EH (cell line): Measurements from ENCODE around the gene KCNMA1.

Experiments used
- DNase-seq: peaks from one replicate; pipeline ENCODE4 v3.0.0-alpha.2; 2015; ENCODE audit warnings: low read depth

KCNMA1 gene

DNA sequence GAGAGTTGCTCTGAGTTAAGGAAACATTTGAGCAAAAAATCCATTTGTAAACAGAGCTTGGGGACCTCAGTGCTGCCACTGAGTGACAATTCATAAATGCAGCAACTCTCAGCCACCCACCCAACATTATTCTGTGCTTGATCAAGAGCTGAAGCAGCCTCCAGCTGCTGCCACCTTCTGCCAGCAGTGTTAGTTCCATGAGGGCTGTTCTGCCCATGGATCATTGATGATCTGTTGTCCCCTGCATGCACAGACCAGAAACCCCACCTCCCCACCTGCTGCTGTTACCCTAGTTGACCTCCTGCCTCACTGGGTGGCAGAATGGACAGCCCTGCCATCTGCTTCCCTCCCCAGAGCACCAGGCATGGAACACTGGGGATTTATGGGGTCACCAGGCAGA lies 305.4 kb downstream of the KCNMA1 start:
- no peak for DNase-seq

DNA sequence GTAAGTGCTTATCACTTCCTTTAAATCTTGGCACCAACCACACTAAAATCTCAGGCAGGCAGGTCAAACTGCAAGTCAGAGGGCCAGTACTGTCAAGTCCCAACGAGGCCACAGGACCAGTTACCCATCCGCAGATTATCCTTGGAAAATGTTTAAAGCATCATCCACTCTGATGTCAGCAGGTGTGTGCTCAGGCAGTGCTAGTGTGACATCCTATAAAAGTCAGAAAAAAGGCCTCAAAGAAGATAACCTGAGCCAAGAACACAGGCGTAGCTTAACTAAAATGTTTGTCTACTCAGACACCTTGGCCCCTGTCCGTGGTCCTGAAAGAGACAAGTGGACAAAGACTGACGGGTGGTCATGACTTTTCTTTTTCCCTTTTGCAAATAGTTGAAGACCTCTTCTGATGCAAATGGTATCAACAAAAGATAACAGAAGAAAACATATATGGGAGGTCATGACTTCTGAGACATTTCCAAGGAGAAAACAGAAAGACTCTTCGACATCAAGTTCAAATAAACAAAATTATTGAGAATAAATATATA lies 309.3 kb downstream of the KCNMA1 start:
- DNase-seq, result peak; percentile 52

DNA sequence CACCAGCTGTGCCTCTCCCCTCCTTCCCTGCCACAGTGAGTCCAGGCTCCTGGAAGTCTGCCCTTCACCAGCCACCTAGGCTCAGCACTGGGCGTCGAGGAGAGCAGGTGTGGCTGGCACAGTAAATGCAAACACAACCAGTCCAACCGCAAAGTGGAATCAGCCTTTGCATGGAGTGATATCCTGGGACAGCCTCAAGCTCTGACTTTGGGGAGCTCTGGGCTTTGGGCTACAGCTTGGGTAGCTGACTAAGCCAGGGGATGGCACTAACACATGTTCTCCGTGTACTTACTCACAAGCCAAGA lies 312.4 kb downstream of the KCNMA1 start:
- no peak for DNase-seq

DNA sequence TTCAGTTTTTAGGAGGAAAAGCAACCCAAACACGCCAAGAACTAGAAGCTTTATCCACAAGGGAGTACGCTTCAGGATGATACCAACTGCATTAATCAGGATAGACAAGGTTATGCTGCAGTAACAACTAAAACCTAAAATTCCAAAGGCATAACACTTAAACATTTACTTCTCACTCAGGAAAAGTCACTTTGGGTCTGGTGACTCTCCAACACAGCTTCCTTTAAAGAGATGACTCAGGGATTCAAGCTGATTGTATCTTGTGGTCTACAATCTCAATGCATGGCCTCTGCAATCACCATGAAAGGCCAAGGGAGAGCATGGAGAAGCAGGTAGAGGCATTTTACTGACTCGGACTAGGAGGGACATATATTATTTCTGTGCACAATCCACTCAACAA lies 315.8 kb downstream of the KCNMA1 start:
- DNase-seq, result peak; percentile 69

DNA sequence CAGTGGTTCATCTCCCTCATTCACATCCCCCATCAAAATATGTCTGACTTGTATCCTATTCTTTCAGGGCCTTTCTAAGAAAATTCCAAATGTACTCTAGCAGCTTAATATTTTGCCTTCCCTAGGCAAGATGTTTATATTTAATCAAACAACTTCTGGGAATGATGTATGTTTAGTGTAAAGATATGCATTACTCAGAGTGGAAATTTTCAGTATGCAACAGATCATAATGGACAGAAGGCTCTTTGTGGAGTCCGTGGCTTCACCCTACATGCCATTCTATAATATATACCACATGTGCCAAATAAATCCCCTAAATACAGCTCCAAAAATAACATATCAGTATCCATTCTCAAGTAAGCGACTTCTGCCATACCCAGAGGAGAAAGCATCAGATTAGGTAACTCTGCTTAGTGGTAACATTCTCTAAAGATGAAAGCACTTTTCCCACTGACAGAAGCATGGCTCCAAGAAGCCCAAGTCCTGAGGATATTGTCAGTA lies 316.6 kb downstream of the KCNMA1 start:
- DNase-seq, result peak; percentile 97

DNA sequence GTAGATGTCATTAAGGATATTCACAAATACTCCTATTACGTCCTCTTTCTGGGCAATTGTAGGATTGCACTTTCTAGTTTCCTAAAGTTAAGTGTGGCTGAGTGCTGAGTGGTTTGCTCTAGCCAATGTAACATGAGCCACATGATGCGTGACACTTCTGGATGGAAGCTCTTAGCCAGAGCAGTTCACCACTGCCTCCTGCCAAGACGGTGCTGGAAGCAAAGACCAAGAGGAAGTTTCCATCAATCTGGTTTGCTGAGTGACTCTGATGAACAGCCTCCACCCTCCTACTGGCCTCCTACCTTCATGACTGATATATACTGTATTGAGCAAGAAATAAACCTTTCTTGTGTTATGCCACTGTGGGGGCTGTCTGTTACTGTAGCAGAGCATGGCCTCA lies 318.1 kb downstream of the KCNMA1 start:
- peak; percentile 43 for DNase-seq

DNA sequence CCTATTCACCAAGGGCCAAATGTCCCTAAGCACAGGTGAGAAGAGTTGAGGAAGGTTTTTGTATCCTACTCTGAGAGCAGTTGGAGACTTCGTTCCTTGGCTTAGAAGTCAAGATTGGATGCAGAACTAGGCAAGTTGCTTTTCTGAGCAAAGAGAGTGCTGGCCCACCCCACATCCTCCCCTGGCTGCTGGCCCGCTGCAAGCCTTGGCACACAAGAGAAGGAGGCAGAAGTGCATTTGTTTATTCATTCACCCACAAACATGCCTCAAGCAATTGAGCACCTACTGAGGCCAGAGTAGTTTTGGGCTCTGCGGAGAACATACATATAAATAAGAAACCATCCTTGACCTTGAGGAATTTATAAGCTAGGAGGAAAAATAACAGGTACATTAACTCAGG lies 318.9 kb downstream of the KCNMA1 start:
- DNase-seq, result no peak

DNA sequence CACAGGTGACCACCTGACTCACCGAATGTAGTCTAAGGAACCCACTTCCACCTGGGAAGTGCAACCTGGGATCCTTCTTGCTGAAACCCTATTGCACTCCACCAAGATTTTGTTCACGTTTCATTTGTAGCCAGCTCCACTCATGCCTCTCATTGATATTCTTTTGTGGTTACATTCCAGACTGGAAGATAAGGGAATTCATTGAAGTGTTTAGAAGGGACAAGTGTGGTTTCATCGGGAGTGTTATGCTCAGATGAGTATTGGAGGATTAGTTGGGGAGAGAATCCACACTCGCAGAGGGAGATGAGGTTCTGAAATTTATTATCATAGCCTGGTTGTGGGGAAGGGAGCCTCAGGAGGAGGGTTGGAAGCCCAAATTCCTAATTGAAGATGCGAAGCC lies 320.4 kb downstream of the KCNMA1 start:
- no peak for DNase-seq

DNA sequence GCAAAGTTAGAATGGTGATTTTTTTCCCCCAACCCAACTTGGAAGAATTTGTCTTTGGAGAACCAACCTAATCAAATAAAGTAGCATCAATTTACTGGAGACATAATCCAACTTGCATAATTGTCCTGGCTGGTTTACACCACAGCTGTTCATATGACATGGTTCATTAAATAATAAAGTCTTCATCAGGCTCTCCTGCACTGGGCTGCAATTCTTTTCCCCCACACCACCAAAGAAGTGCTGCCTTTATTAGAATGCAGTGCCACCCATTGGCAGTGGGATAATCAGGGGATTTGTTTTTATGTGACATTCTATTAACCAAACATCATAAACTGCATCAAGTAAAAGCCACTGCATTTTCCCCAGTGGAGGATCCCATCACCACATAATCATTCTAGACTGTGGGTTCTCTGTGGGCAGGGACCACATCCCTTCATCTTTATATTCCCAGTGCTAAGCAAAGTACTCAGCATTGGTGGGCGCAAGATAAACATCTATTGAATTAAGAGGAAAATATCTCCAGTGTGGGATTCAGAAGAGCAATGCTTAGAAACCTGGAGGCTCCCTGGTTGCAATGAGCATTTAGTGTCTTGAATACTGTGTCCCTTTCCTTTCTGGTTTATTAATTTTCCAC lies 322.0 kb downstream of the KCNMA1 start:
- DNase-seq, result no peak

DNA sequence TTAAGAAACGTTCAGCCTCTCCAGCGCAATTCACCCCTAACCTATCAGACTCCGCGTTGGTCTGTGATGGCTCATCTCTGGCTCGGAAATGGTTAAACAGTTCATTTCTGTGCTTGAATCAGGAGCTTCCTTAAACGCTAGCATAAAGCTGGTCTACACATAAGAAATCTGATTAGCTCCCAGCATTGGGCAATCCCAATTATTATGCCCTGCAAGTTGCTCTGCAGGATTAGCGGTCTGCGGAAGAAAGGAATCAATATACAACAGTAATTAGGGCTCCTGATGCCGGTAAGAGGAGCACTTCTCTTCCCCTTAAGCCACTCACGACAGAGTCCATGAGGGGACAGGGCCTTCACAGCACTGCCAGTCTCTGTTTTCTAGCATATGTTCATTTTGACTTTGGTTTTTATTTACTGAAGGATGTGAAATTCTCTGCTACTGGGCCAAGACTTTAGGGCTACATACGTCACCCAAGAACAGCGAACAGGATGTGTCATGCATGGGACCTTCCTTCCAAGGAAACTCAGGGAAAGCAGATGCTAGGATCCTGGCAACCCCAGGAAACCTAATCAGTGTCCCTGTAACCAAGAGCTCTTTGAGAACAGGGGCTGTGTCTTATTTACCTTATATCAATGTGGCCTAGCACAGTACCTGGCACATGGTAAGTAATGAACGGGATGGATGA lies 324.4 kb downstream of the KCNMA1 start:
- DNase-seq, result no peak

DNA sequence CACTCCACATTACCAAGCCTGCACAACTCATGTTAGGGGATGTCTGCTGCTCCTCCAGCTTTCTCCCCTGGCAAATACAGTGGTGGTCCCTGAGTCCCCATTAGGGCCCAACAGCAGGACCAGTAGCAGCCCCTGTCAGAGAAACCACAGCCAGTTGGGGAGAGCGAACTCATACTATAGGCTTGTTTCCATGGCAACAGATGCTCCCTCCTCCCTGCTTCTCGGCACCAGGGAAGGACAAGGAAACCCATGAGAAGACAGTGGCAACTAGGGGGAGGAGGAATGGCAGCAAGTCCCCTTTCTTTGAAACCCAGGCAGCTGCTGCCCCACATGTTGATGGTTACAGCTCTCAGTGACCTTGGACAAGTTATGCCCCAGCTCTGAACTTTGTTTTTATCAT lies 326.4 kb downstream of the KCNMA1 start:
- no peak for DNase-seq

DNA sequence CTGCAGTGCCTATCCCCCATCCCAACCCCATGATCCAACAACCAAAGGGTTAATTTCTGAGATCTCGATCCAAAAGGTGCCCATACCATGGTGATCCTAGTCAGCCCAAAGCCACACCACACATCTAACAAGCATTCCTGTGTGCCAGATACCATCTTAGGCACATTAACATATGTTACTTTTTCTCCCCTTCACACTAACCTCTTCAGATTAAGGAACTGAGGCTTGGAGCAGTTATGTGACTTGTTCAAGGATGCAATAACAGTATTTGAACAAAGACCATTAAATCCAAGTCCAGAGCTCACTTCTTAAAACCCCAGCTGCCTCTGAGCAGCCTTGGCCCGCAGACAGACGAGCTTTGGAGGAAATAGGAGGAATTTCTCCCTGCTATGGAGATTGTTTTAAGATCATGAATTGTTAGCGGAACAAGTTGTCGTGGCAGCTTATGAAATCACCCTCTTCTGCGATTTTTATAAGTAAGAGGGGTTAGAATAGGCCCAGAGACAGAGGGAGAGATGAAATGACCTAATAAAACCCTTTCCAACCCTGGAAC lies 327.2 kb downstream of the KCNMA1 start:
- DNase-seq, result no peak

DNA sequence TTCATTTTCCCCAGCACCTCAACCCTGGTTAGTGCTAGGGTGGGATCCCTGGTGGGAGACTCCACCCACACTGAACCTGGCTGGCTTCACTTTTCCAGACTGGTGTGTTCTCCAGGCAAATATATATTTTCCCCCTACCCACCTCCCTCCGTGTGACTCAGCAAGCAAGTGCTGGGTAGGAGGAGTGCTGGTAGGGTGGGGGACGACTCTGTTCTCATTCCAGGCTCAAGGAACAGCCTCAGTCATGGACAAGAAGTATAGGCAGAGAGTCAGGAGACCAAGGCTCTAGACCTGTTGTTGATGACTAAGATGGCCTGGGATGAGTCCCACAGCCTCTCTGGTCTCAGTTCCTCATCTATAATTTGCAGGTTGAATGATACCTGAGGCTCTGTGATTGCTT lies 328.1 kb downstream of the KCNMA1 start:
- no peak for DNase-seq

DNA sequence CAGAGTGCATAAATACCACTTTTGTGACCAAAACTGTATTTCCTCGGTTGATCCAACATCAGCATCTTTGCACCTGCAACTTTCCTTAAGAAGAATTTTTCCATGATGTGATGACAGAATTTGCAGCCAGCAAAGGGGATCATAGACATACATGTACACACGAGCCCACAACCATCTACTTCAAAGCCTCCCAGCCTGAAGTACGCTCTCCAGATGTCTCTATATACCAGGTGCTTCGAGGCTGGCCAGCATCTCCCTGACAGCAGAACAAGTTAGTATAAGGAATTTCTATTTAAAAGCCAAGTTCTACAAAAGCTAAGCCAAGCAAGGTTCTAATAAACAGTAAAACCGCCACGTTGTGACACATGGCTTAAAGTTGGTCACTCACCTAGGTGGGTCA lies 328.5 kb downstream of the KCNMA1 start:
- no peak for DNase-seq

DNA sequence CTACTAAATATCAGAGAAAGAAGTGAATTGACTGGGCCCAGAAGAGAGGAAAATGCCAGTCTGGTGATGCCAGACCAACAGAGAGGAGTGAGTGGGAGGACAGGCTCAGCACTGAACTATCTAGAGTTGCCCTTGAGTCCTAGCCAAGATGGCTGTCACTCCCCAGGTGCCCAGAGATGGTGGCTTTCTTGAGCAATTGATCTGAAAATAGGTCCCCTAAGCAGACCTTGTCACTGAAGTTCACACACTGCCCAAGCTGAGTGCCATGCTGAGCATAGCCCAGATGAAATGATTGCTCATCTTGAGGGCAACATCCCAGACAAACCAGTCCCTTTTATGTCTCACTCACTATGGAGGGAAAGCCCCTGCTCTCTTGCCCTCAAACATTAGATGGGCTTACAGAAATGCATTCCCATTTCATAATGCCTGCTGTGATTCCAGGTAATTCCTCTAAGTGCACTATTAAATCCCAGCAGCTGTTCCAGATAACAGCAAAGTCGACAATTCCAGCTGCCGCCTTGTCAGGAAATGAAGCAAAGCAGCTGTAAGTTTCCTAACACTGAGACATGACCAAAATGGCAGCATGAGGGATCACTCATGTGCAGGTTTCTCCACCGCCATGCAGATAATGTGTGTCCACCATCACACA lies 329.4 kb downstream of the KCNMA1 start:
- no peak for DNase-seq

DNA sequence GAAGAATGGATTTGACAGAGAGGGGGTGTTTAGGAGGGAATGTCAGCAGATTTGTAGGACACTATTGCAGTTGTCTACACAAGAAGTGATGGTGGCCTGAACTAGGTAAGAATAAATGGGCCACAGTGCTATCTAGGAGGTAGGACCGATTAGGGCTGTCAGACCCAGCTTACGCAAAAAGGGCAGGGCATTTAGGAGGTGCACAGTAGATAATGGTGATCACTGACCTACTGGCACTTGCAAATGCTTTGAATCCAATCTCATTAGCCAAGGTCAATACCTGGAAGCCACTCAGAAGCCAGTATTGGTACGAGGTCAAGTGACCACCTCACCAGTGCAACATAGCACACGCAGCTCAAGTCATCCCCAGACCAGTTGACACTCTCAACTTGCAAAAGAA lies 330.9 kb downstream of the KCNMA1 start:
- DNase-seq, result no peak

DNA sequence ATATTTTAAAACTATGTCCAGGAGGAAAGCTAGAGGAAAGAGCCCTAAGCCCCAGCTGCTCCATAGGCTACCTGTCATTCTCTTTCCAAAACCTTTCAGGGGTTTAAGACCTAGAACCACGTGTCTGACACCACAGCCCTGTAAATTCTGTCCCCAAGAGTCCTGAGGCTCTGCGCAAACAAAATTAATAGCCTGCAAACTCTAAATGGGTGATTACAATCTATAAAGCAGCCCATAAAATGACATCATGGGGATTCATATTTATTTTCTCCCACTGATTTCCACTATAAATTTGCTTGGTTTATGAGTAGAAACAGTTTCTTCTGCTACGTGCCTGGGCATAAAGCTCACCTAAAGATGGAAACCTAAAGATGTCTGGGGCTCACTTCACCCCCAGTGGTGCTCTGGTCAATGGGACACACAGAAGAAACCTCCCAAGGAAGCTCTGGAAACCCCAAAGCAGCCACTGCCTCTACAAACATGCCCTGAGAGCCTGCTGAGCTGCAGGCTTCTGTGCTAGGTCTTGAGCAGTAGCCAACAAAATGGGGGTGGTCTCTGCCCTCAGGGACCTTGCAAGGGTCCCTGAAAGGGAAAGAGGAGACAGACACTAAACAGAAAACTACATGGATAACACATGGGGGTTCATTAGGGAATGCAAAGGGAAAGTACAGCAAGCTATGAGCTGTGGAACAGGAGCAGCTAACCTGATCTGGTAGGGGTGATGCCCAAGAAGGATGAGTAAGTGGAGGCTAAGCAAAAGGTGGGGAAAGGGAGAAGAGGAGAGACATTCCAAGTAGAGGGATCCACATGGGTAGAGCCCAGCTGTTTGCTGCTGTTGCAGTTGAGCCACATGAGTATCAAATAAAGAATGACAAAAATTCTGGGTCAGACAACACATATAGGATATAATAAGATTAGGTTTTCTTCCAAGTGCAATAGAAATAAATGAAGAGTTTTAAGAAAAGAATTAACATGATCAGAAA lies 331.7 kb downstream of the KCNMA1 start:
- DNase-seq, result peak; percentile 75

DNA sequence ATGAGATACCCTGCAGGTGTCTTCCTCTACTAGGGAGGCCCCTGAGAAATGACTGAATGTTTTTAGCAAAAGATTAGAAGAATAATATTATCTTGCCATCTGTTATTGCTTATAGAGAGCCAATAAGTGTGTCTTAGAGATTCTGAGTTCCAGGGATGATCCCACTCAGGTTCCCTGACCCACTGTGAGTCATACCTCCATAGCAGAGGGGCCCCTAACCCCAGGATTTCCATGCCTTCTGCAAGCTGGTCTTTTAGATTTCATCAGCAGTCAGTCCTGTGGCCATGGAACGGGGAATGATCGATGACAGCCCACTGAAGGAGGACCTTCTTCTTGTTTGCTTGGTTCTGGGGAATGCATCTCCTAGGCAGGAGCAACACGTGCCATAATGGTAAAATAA lies 333.4 kb downstream of the KCNMA1 start:
- no peak for DNase-seq

DNA sequence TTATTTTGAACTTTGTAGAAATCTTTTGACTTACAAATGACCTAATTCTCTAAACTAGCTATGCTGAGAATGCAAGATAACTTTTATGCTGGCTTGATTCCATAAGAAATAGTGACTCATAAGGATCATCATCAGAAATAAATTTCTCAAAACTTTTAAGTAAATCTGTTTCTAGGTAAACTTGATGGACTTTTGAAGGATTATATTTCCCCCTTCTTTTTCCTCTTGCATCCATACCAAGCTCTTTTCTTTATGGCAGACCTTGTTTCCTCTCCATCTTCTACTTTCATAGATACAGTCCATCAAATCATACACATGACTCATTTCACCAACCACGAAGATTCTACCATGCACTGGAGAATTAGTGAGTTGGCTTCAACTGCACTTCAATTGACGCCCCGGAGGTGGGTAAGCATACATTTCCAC lies 336.3 kb downstream of the KCNMA1 start:
- DNase-seq, result peak; percentile 79

DNA sequence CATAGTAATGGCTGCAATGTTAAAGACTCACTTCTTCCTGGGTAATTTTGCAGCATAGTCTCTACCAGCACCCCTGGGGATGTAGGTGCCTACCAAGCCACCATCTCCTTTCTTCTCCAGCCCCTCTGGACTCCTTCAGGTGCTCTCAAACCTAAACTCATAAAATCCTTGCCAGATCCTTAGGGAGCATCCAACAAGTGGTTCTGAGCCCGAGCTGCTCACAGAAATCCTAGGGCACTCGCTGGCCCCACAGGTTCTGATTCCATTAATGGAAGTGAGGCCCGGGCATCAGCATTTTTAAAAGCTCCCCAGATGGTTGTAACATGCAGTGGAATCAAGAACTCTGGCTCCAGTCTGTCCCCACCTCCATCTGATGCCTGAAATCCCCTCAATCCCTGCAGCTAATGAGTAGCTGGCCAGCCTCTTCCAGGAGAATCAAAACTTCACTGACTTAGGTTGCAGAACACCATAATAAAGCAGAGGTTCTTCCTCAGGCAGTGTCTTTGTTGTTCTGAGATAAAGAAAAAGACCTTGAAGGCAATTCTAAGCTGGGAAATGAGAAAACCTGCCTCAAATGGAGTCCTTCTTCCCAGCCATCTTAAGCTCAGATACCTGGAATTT lies 336.8 kb downstream of the KCNMA1 start:
- DNase-seq, result no peak

DNA sequence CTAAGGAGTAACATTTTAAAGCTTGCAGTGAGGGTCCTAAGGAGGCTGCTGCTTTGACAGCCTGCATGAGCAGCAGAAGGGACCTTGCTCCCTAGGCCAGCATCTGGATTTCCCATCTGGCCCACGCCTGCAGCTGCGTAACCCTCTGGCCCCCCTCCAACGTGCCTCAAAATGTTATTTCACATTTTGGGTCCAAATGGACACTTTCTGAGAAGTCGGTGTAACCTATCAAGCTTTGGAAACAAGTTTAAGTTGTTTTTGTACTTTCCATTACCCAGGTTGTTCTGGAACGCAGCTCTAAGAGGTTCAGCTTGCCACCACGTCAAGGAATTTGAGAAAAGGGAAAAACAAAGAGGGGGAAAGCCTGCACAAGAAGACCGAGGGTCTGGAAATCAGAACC lies 338.3 kb downstream of the KCNMA1 start:
- DNase-seq, result no peak
